Mesendoderm (in vitro differentiated cells): ENCODE data around the gene TSHZ2.
"Not testable (repeated sequence)": the region's sequence is repeated elsewhere in the genome, so short reads cannot be mapped to it uniquely, and the experiment has no call there.

Experiments
- DNase-seq: peaks from one replicate; pipeline ENCODE4 v3.0.0; 2013
- H2AK5ac ChIP-seq: 2 replicates; pipeline ENCODE4 v1.6.1; 2013; ENCODE audit warnings: low read length, inconsistent platforms
- H2BK120ac ChIP-seq: 2 replicates; pipeline ENCODE4 v1.6.1; 2013; ENCODE audit warnings: low read depth, mild to moderate bottlenecking, low read length, moderate library complexity, mixed read lengths
- H2BK15ac ChIP-seq: replicated peaks from 2 replicates; pipeline ENCODE4 v1.6.1; 2013; ENCODE audit warnings: low read depth, mild to moderate bottlenecking, moderate library complexity
- H2BK5ac ChIP-seq: 2 replicates; pipeline ENCODE4 v1.6.1; 2013; ENCODE audit warnings: low read length, inconsistent platforms
- H3K18ac ChIP-seq: 2 replicates; pipeline ENCODE4 v1.6.1; 2013; ENCODE audit warnings: mild to moderate bottlenecking, low read length, mixed read lengths
- H3K23ac ChIP-seq: one replicate; pipeline ENCODE4 v1.6.1; 2013; ENCODE audit warnings: low read length
- H3K27ac ChIP-seq: 2 replicates; pipeline ENCODE4 v1.5.1; 2013; ENCODE audit warnings: low read depth, mild to moderate bottlenecking, inconsistent platforms, low read length, moderate library complexity
- H3K27me3 ChIP-seq: 2 replicates; pipeline ENCODE4 v1.6.1; 2013; ENCODE audit warnings: low read length, control low read depth, mild to moderate bottlenecking, inconsistent platforms; ENCODE audit not compliant: insufficient read depth, poor library complexity
- H3K36me3 ChIP-seq: 2 replicates; pipeline ENCODE4 v1.6.1; 2013; ENCODE audit warnings: low read length, inconsistent platforms; ENCODE audit not compliant: control insufficient read depth, insufficient read depth
- H3K4ac ChIP-seq: one replicate; pipeline ENCODE4 v1.6.1; 2013; ENCODE audit warnings: low read depth, mild to moderate bottlenecking, low read length, moderate library complexity
- H3K4me1 ChIP-seq: 2 replicates; pipeline ENCODE4 v1.6.1; 2013; ENCODE audit warnings: low read depth, low read length, inconsistent platforms; ENCODE audit not compliant: control insufficient read depth
- H3K4me2 ChIP-seq: 2 replicates; pipeline ENCODE4 v1.6.1; 2013; ENCODE audit warnings: low read length
- H3K4me3 ChIP-seq: 2 replicates; pipeline ENCODE4 v1.5.1; 2013; ENCODE audit warnings: mild to moderate bottlenecking, low read length
- H3K56ac ChIP-seq: one replicate; pipeline ENCODE4 v1.6.1; 2013; ENCODE audit warnings: low read length
- H3K79me1 ChIP-seq: 2 replicates; pipeline ENCODE4 v1.6.1; 2013; ENCODE audit warnings: low read length, inconsistent platforms
- H3K79me2 ChIP-seq: 2 replicates; pipeline ENCODE4 v1.6.1; 2013; ENCODE audit warnings: mild to moderate bottlenecking, low read length; ENCODE audit not compliant: control insufficient read depth, insufficient read depth
- H3K9ac ChIP-seq: 2 replicates; pipeline ENCODE4 v1.6.1; 2013; ENCODE audit warnings: low read length, inconsistent platforms
- H4K5ac ChIP-seq: one replicate; pipeline ENCODE4 v1.6.1; 2013; ENCODE audit warnings: low read length
- H4K8ac ChIP-seq: one replicate; pipeline ENCODE4 v1.6.1; 2013; ENCODE audit warnings: low read depth, mild to moderate bottlenecking, control low read depth, low read length, moderate library complexity
- WGBS: extraction: QIAGEN DNeasy Blood & Tissue Kit; methylation state at CpG from one replicate; pipeline ENCODE4 v1.1.7; 2013; ENCODE audit warnings: low lambda C conversion rate, missing lambda C conversion rate; ENCODE audit not compliant: insufficient coverage; ENCODE audit errors: extremely low coverage; 5-methylcytosine and 5-hydroxymethylcytosine counted together

TSHZ2 gene

GRCh38 chr20:53533500-53533899, 561.3 kb downstream of the TSHZ2 start:
- H3K56ac ChIP-seq, result no peak overlapping the region
- H3K9ac ChIP-seq, result no peak overlapping the region
- no peak overlapping the region for H2BK15ac ChIP-seq
- H3K27me3 ChIP-seq, result no peaks in the 10 kb centered on the region
- H3K36me3 ChIP-seq, result no peaks in the 10 kb centered on the region
- no peaks in the 10 kb centered on the region for H3K79me2 ChIP-seq
- WGBS, result no CpG with 5 or more reads among the region's 1 CpG
- H3K4me1 ChIP-seq, result no peaks in the 10 kb centered on the region
- no peak overlapping the region for H3K18ac ChIP-seq
- H3K23ac ChIP-seq, result no peak overlapping the region
- no peak overlapping the region for H3K4ac ChIP-seq
- H3K4me3 ChIP-seq, result no peak overlapping the region
- no peak for DNase-seq
- no peak overlapping the region for H4K8ac ChIP-seq
- H3K79me1 ChIP-seq, result no peaks in the 10 kb centered on the region
- H2BK120ac ChIP-seq, result no peak overlapping the region
- H2AK5ac ChIP-seq, result no peak overlapping the region
- no peak overlapping the region for H3K27ac ChIP-seq
- H2BK5ac ChIP-seq, result no peak overlapping the region
- no peak overlapping the region for H4K5ac ChIP-seq
- H3K4me2 ChIP-seq, result no peak overlapping the region

- H3K27ac ChIP-seq, result no peak overlapping the region
- no peak overlapping the region for H3K4ac ChIP-seq
- no peak overlapping the region for H3K4me2 ChIP-seq
- H3K79me2 ChIP-seq, result no peaks in the 10 kb centered on the region
- no peaks in the 10 kb centered on the region for H3K27me3 ChIP-seq
- no peak overlapping the region for H2BK120ac ChIP-seq
- DNase-seq, result no peak
- H2BK15ac ChIP-seq, result no peak overlapping the region
- H3K4me3 ChIP-seq, result no peak overlapping the region
- no peaks in the 10 kb centered on the region for H3K79me1 ChIP-seq
- no peak overlapping the region for H3K23ac ChIP-seq
- H3K56ac ChIP-seq, result no peak overlapping the region
- H3K4me1 ChIP-seq, result no peaks in the 10 kb centered on the region
- no CpG with 5 or more reads among the region's 7 CpGs for WGBS
- H3K36me3 ChIP-seq, result no peaks in the 10 kb centered on the region
- H3K9ac ChIP-seq, result no peak overlapping the region
- no peak overlapping the region for H4K5ac ChIP-seq
- no peak overlapping the region for H3K18ac ChIP-seq
- H4K8ac ChIP-seq, result no peak overlapping the region
- H2AK5ac ChIP-seq, result no peak overlapping the region
- H2BK5ac ChIP-seq, result no peak overlapping the region
These were observed 561.9 kb downstream of the TSHZ2 start for GRCh38 chr20:53534037-53534436.

- Histone ChIP-seq H3K27ac (no peak overlapping the region), H2BK120ac (no peak overlapping the region), H4K5ac (no peak overlapping the region), H3K23ac (no peak overlapping the region), H3K9ac (no peak overlapping the region), H3K18ac (no peak overlapping the region), H4K8ac (no peak overlapping the region), H3K56ac (no peak overlapping the region), H3K79me1 (no peaks in the 10 kb centered on the region), H2BK15ac (no peak overlapping the region), H3K4me2 (no peak overlapping the region), H3K36me3 (no peaks in the 10 kb centered on the region), H3K4ac (no peak overlapping the region), H2BK5ac (no peak overlapping the region), H3K4me3 (no peak overlapping the region), H3K79me2 (no peaks in the 10 kb centered on the region), H3K27me3 (no peaks in the 10 kb centered on the region), H3K4me1 (no peaks in the 10 kb centered on the region), H2AK5ac (no peak overlapping the region)
- WGBS, result no CpG with 5 or more reads among the region's 4 CpGs
- no peak for DNase-seq
These were observed 563.7 kb downstream of the TSHZ2 start for GRCh38 chr20:53535878-53536277.

GRCh38 chr20:53536382-53536781, 564.2 kb downstream of the TSHZ2 start:
- not testable (repeated sequence) for H3K27me3 ChIP-seq

GRCh38 chr20:53539516-53539915, 567.4 kb downstream of the TSHZ2 start:
- Histone ChIP-seq H3K4ac (no peak overlapping the region), H3K56ac (no peak overlapping the region), H2AK5ac (no peak overlapping the region), H3K36me3 (no peaks in the 10 kb centered on the region), H3K18ac (no peak overlapping the region), H3K27ac (no peak overlapping the region), H3K79me2 (no peaks in the 10 kb centered on the region), H3K79me1 (no peaks in the 10 kb centered on the region), H3K4me1 (no peaks in the 10 kb centered on the region), H2BK5ac (no peak overlapping the region), H3K9ac (no peak overlapping the region), H2BK15ac (no peak overlapping the region), H3K27me3 (no peaks in the 10 kb centered on the region), H3K4me3 (no peak overlapping the region), H3K4me2 (no peak overlapping the region), H4K8ac (no peak overlapping the region), H3K23ac (no peak overlapping the region), H2BK120ac (no peak overlapping the region), H4K5ac (no peak overlapping the region)
- DNase-seq, result no peak
- no CpG with 5 or more reads among the region's 4 CpGs for WGBS

More at GRCh38 chr20:53536382-53536781, 564.2 kb downstream of the TSHZ2 start:
- H3K79me2 ChIP-seq, H3K4me3 ChIP-seq, H3K4me1 ChIP-seq, H3K79me1 ChIP-seq, H3K9ac ChIP-seq, H2BK15ac ChIP-seq, H2BK5ac ChIP-seq, H3K56ac ChIP-seq, DNase-seq, H3K4me2 ChIP-seq, H3K23ac ChIP-seq, H2BK120ac ChIP-seq, H3K27ac ChIP-seq, H3K4ac ChIP-seq, H3K18ac ChIP-seq, H2AK5ac ChIP-seq, H4K8ac ChIP-seq, H3K36me3 ChIP-seq, H4K5ac ChIP-seq: not testable (repeated sequence)
- WGBS, result no CpG with 5 or more reads among the region's 3 CpGs
